K562 (cell line): Measurements from ENCODE around the gene PCSK6. TPM values are rescaled to one million over a fixed set of nuclear protein-coding genes. Genes with fewer than 3 reads are reported as not detected.

ENCODE experiments used
- ATF1 ChIP-seq, 2 experiments: fragments of 450-650 bp in 1 of 2; IDR thresholded peaks; 2 replicates each; pipeline ENCODE4 v1.6.1; 2016; ENCODE audit warnings: missing compliant biosample characterization in 1 of 2, missing genetic modification characterization in 1 of 2
- BACH1 ChIP-seq: fragments of 200-800 bp; sonication (Bioruptor generic); IDR thresholded peaks from 2 replicates; pipeline ENCODE4 v1.6.1; 2016; ENCODE audit warnings: missing genetic modification characterization, missing compliant biosample characterization
- C11orf30 ChIP-seq: fragments of 450-650 bp; IDR thresholded peaks from 2 replicates; pipeline ENCODE4 v1.6.1; 2016; ENCODE audit warnings: low read depth, mild to moderate bottlenecking
- EP400 ChIP-seq: fragments of 450-650 bp; IDR thresholded peaks from 2 replicates; pipeline ENCODE4 v1.6.1; 2017; ENCODE audit warnings: antibody characterized with exemption, mild to moderate bottlenecking, moderate library complexity
- FOXA3 ChIP-seq, 2 experiments: fragments of 450-650 bp in 1 of 2; sonication (generic) in 1 of 2; formaldehyde crosslinking; IDR thresholded peaks in 1 of 2; conservative IDR thresholded peaks in 1 of 2; 2 replicates each; pipeline versions ENCODE4 v1.4.0 to v1.8.0; 2020 to 2022; ENCODE audit warnings: mild to moderate bottlenecking in 2 of 2, missing genetic modification reagents in 1 of 2
- GTF2E2 ChIP-seq: fragments of 200-800 bp; sonication (Bioruptor generic); IDR thresholded peaks from 2 replicates; pipeline ENCODE4 v1.6.1; 2016; ENCODE audit warnings: missing genetic modification characterization, missing compliant biosample characterization
- HDAC2 ChIP-seq: fragments of 450-650 bp; IDR thresholded peaks from 2 replicates; pipeline ENCODE4 v1.6.1; 2016; ENCODE audit warnings: mild to moderate bottlenecking
- HNRNPLL ChIP-seq: fragments of 200-400 bp; formaldehyde crosslinking; IDR thresholded peaks from 2 replicates; pipeline ENCODE4 v1.6.1; 2017; ENCODE audit warnings: low read length, low read depth, mild to moderate bottlenecking; ENCODE audit not compliant: poor library complexity, severe bottlenecking
- KLF6 ChIP-seq: fragments of 250-450 bp; sonication (Bioruptor Pico); IDR thresholded peaks from 2 replicates; pipeline ENCODE4 v1.4.0; 2020; ENCODE audit warnings: mild to moderate bottlenecking, moderate library complexity, borderline replicate concordance
- NBN ChIP-seq: fragments of 450-650 bp; IDR thresholded peaks from 2 replicates; pipeline ENCODE4 v1.6.1; 2016; ENCODE audit warnings: low read depth, mild to moderate bottlenecking
- OTX1 ChIP-seq: fragments of 450-650 bp; formaldehyde crosslinking; IDR thresholded peaks from 2 replicates; pipeline ENCODE4 v1.4.0; 2022; ENCODE audit warnings: mild to moderate bottlenecking
- PCBP1 ChIP-seq: fragments of 200-400 bp; formaldehyde crosslinking; IDR thresholded peaks from 2 replicates; pipeline ENCODE4 v1.6.1; 2018; ENCODE audit warnings: mild to moderate bottlenecking, low read depth, low read length; ENCODE audit not compliant: poor library complexity, severe bottlenecking
- PTRF ChIP-seq: fragments of 450-650 bp; IDR thresholded peaks from 2 replicates; pipeline ENCODE4 v1.6.1; 2016; ENCODE audit warnings: mild to moderate bottlenecking, missing genetic modification characterization, missing compliant biosample characterization
- RBBP5 ChIP-seq: fragments of 200-600 bp; sonication (generic); IDR thresholded peaks from 2 replicates; pipeline ENCODE4 v1.6.1; 2012; ENCODE audit warnings: borderline replicate concordance, mild to moderate bottlenecking, low read length, control low read depth, inconsistent platforms; ENCODE audit not compliant: insufficient read depth, poor library complexity, severe bottlenecking
- RBM25 ChIP-seq: fragments of 200-400 bp; formaldehyde crosslinking; IDR thresholded peaks from 2 replicates; pipeline ENCODE4 v1.6.1; 2018; ENCODE audit warnings: low read length, low read depth, moderate library complexity; ENCODE audit not compliant: severe bottlenecking
- SAP30 ChIP-seq: fragments of 200-600 bp; sonication (generic); IDR thresholded peaks from 2 replicates; pipeline ENCODE4 v1.6.1; 2012; ENCODE audit warnings: borderline replicate concordance, low read depth, mild to moderate bottlenecking, moderate library complexity, low read length, control low read depth, inconsistent platforms; ENCODE audit not compliant: insufficient read depth, poor library complexity, severe bottlenecking
- SIN3B ChIP-seq: fragments of 450-650 bp; IDR thresholded peaks from 2 replicates; pipeline ENCODE4 v1.6.1; 2017; ENCODE audit warnings: low read depth, mild to moderate bottlenecking, moderate library complexity
- SMAD3 ChIP-seq: fragments of 450-650 bp; formaldehyde crosslinking; conservative IDR thresholded peaks from 2 replicates; pipeline ENCODE4 v1.4.0; 2020; ENCODE audit warnings: mild to moderate bottlenecking
- SMAD4 ChIP-seq: fragments of 250-450 bp; sonication (Bioruptor Pico); conservative IDR thresholded peaks from 2 replicates; pipeline ENCODE4 v1.8.0; 2021; ENCODE audit warnings: inconsistent platforms, mild to moderate bottlenecking, moderate library complexity
- SUPT5H ChIP-seq: fragments of 450-650 bp; IDR thresholded peaks from 2 replicates; pipeline ENCODE4 v1.6.1; 2016
- TBP ChIP-seq: optimal IDR thresholded peaks from 2 replicates; pipeline ENCODE3; 2011; ENCODE audit warnings: low read depth, low read length, improper control_type of control experiment
- ZFX ChIP-seq: sonication (generic); formaldehyde crosslinking; IDR thresholded peaks from 2 replicates; pipeline ENCODE4 v1.8.0; 2022; ENCODE audit warnings: mild to moderate bottlenecking, missing genetic modification reagents, moderate library complexity
- ZNF23 ChIP-seq: fragments of 250-450 bp; sonication (Bioruptor Pico); IDR thresholded peaks from 2 replicates; pipeline ENCODE4 v1.4.0; 2020; ENCODE audit warnings: mild to moderate bottlenecking
- polyA plus RNA-seq, 8 experiments: library from polyadenylated mRNA; depleted of rRNA in 4 of 8; stranded (reverse) in 5 of 8; unstranded in 3 of 8; fragments of >200 nt; fragmentation: Nextera tagmentation in 2 of 8; fragmentation: Illumina TruSeq in 1 of 8; extraction: Ambion mirVana in 2 of 8; extraction: Trizol in 1 of 8; gene quantifications; 2 replicates each; pipeline versions ENCODE4 v1.2.1 to v1.2.3, GENCODE V29; 2011 to 2014; ENCODE audit warnings: inconsistent platforms in 1 of 8, missing spikeins in 1 of 8
- total RNA-seq, 7 experiments: library from RNA; depleted of rRNA in 6 of 7; stranded (reverse); fragments of >200 nt in 6 of 7; fragmentation: Illumina TruSeq in 2 of 7; extraction: Trizol in 2 of 7; gene quantifications; 2 replicates each; pipeline versions ENCODE4 v1.2.1 to v1.2.3, GENCODE V29; 2011 to 2021; ENCODE audit warnings: low replicate concordance in 1 of 7
- TF ChIP-seq, protein P1 (sequence below): IDR thresholded peaks from 2 replicates; pipeline ENCODE4 v1.6.1; 2011; ENCODE audit warnings: borderline replicate concordance, low read depth, mild to moderate bottlenecking, moderate library complexity, low read length; ENCODE audit not compliant: insufficient read depth, poor library complexity, severe bottlenecking
- TF ChIP-seq, protein P2 (sequence below): fragments of 450-650 bp; IDR thresholded peaks from one replicate; pipeline ENCODE4 v1.6.1; 2018; ENCODE audit warnings: mild to moderate bottlenecking, moderate library complexity; ENCODE audit not compliant: partially characterized antibody

The PCSK6 gene
- total and polyA plus RNA-seq, 9 of the 15 experiments (the other 6 are each of a cell fraction or from before 2014, with no cell fraction given) = 2.2 to 32.6 (median 14.5) TPM

DNA sequence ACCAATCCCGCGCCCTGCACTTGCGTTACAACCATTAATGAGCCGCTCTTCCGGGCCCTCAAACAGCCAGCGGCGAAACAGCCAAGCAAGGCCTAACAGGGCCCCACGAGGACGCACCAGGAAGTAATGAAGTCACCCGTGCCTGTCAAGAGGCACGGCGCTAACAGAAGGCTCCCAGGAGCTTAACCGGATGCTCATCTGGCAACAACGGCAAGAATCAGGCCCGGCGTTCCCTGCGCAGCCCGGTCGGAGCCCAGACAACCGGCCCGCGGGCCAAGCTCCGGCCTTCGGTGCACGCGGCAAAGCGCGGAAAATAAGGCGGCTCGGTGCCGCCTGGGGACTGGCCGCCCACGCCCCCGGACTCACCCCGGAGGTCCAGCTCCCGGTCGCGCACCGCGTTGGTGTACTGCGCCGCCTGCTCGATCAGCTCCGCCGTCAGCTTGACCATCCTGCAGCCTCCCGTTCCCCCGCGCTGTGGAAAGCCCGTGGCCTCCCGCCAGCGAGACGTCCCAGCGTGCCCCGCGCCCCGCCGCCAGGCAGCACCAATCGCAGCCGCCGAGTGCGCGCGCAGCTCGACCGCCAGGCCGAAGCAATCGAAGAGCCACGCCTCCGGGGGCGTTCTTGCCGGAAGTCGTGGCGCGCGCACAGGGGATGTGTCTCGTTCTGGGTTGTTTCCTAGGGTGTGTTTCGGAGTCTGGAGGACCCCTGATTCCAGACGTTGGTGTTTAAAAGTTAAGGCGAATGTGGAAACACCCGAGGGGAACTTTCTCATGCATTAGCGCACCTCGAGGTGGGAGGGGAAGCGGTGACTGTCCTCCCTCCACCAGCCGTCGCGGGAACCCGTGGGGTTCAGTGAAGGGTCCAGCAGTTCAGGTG lies 194.5 kb downstream of the PCSK6 start, which contains the start of gene SNRPA1 (continued):
- TF ChIP-seq HDAC2 = peak; percentile 64
- TF ChIP-seq KLF6 (CRISPR knock-in tag) = no peak
- TF ChIP-seq HNRNPLL = peak; percentile 70
- TF ChIP-seq BACH1 (tag) = no peak
- TF ChIP-seq EP400 = peak; percentile 95
- peak; percentile 92 for TF ChIP-seq C11orf30
- TF ChIP-seq PCBP1 = peak; percentile 50
- peak; percentile 80 for TF ChIP-seq GTF2E2
- peak; percentile 22; the same call in 1 of the 2 replicates for TF ChIP-seq NBN
- TF ChIP-seq SIN3B = peak; percentile 88
- no peak for TF ChIP-seq ATF1 (CRISPR knock-in tag; IDR thresholded peaks at IDR 0.05)
- TF ChIP-seq ATF1 (tag; IDR thresholded peaks at IDR 0.05) = peak; percentile 78
- TF ChIP-seq PTRF (tag) = no peak
- peak; percentile 94 for TF ChIP-seq ZFX (CRISPR knock-in tag)
- no peak for TF ChIP-seq ZNF23
- peak; percentile 65 for TF ChIP-seq RBM25
- peak; percentile 77 for TF ChIP-seq TBP
- peak; percentile 66 for TF ChIP-seq SMAD4
- peak; percentile 86 for TF ChIP-seq SUPT5H
- peak; percentile 96 for TF ChIP-seq RBBP5
- 0 out of 2 replicates have a peak, but pooled peaks have one; percentile 42 for TF ChIP-seq SMAD3
- TF ChIP-seq SAP30 = peak; percentile 71
- TF ChIP-seq, protein P1, sequence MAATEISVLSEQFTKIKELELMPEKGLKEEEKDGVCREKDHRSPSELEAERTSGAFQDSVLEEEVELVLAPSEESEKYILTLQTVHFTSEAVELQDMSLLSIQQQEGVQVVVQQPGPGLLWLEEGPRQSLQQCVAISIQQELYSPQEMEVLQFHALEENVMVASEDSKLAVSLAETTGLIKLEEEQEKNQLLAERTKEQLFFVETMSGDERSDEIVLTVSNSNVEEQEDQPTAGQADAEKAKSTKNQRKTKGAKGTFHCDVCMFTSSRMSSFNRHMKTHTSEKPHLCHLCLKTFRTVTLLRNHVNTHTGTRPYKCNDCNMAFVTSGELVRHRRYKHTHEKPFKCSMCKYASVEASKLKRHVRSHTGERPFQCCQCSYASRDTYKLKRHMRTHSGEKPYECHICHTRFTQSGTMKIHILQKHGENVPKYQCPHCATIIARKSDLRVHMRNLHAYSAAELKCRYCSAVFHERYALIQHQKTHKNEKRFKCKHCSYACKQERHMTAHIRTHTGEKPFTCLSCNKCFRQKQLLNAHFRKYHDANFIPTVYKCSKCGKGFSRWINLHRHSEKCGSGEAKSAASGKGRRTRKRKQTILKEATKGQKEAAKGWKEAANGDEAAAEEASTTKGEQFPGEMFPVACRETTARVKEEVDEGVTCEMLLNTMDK = no peak
- peak; percentile 35; the same call in 1 of the 2 replicates for TF ChIP-seq OTX1 (CRISPR knock-in tag)
- peak in 1 of 2 experiments; percentile 77; a peak in 2 of 4 replicates for TF ChIP-seq FOXA3 (CRISPR knock-in tag; conservative IDR thresholded peaks at IDR 0.05 in 1 of 2, IDR thresholded peaks at IDR 0.05 in 1 of 2)
- TF ChIP-seq, protein P2, sequence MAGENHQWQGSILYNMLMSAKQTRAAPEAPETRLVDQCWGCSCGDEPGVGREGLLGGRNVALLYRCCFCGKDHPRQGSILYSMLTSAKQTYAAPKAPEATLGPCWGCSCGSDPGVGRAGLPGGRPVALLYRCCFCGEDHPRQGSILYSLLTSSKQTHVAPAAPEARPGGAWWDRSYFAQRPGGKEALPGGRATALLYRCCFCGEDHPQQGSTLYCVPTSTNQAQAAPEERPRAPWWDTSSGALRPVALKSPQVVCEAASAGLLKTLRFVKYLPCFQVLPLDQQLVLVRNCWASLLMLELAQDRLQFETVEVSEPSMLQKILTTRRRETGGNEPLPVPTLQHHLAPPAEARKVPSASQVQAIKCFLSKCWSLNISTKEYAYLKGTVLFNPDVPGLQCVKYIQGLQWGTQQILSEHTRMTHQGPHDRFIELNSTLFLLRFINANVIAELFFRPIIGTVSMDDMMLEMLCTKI = no peak
